T-cell (primary cell): Measurements from ENCODE around the gene CBFA2T2. TPM values are rescaled to one million over a fixed set of nuclear protein-coding genes. Genes with fewer than 3 reads are reported as not detected.

Source experiments
- ATAC-seq, 4 experiments: fragments of 200-7000 bp in 3 of 4; fragments of 150-1000 bp in 1 of 4; cut with Tn5 transposase; replicated peaks in 1 of 4; 1 replicate in 3 of 4; 2 replicates in 1 of 4; pipeline ENCODE4 v1.10.0; 2021; ENCODE audit warnings: moderate library complexity in 3 of 4, mild to moderate bottlenecking in 2 of 4, moderate number of reproducible peaks in 1 of 4
- CTCF ChIA-PET, 2 donors: fragments of 300-600 bp; sonication (Branson Sonifier 250); formaldehyde crosslinking; loops; one replicate each; lab custom pipeline; 2022; ENCODE audit warnings: antibody characterized with exemption in 2 of 2; lab: Charles Lee
- POLR2A ChIA-PET, 2 donors: fragments of 300-600 bp; sonication (Branson Sonifier 250); formaldehyde crosslinking; loops; one replicate each; lab custom pipeline; 2022; ENCODE audit warnings: antibody characterized with exemption in 2 of 2; lab: Charles Lee
- DNase-seq, 35 experiments: peaks; one replicate each; pipeline versions ENCODE4 v3.0.0 to v3.0.0-alpha.2; 2013 to 2023
- H3K27ac ChIP-seq: one replicate; pipeline ENCODE4 v1.5.1; 2013; ENCODE audit warnings: low read length
- H3K27me3 ChIP-seq, 2 experiments: replicated peaks in 1 of 2; 1 replicate in 1 of 2; 2 replicates in 1 of 2; pipeline versions ENCODE4 v1.6.1 to v1.7.0; 2013; ENCODE audit warnings: low read length in 1 of 2, mixed read lengths in 1 of 2; ENCODE audit not compliant: control insufficient read depth in 2 of 2, insufficient read depth in 2 of 2; ENCODE audit errors: extremely low read depth in 1 of 2
- H3K36me3 ChIP-seq, 2 donors: 1 replicate in 1 of 2; 2 replicates in 1 of 2; pipeline versions ENCODE4 v1.6.1 to v1.7.0; 2013; ENCODE audit warnings: low read length in 1 of 2; ENCODE audit not compliant: control insufficient read depth in 2 of 2, insufficient read depth in 1 of 2; ENCODE audit errors: extremely low read depth in 1 of 2
- H3K4me1 ChIP-seq, 2 experiments: 1 replicate in 1 of 2; 2 replicates in 1 of 2; pipeline versions ENCODE4 v1.6.1 to v1.7.0; 2013; ENCODE audit warnings: low read length in 2 of 2, mixed read lengths in 1 of 2; ENCODE audit not compliant: insufficient read depth in 2 of 2, control insufficient read depth in 1 of 2; ENCODE audit errors: extremely low read depth in 1 of 2
- H3K4me3 ChIP-seq, 2 donors: 1 replicate in 1 of 2; 2 replicates in 1 of 2; pipeline versions ENCODE4 v1.5.1 to v1.7.0; 2013; ENCODE audit warnings: mild to moderate bottlenecking in 2 of 2, low read length in 1 of 2, moderate library complexity in 1 of 2; ENCODE audit not compliant: control insufficient read depth in 1 of 2; ENCODE audit errors: extremely low read depth in 1 of 2
- H3K9me3 ChIP-seq: 2 replicates; pipeline ENCODE4 v1.7.0; 2013
- H3K27ac Mint-ChIP-seq, 2 donors: one replicate each; pipeline ENCODE4 v1.8.0; 2020 to 2021; ENCODE audit warnings: mild to moderate bottlenecking in 2 of 2, mixed read lengths in 2 of 2
- H3K27me3 Mint-ChIP-seq, 2 donors: one replicate each; pipeline ENCODE4 v1.8.0; 2021 to 2022; ENCODE audit warnings: mixed read lengths in 2 of 2
- H3K36me3 Mint-ChIP-seq: one replicate; pipeline ENCODE4 v1.8.0; 2021; ENCODE audit warnings: mixed read lengths
- H3K4me1 Mint-ChIP-seq, 3 donors: one replicate each; pipeline ENCODE4 v1.8.0; 2020 to 2022; ENCODE audit warnings: mixed read lengths in 3 of 3, mild to moderate bottlenecking in 1 of 3
- H3K4me3 Mint-ChIP-seq, 3 donors: one replicate each; pipeline ENCODE4 v1.8.0; 2020 to 2022; ENCODE audit warnings: mild to moderate bottlenecking in 3 of 3, mixed read lengths in 3 of 3, moderate library complexity in 3 of 3
- H3K9me3 Mint-ChIP-seq, 3 donors: one replicate each; pipeline ENCODE4 v1.8.0; 2020 to 2022; ENCODE audit warnings: mixed read lengths in 3 of 3
- WGBS: methylation state at CpG from one replicate; pipeline ENCODE4 v1.1.5; 2013; ENCODE audit warnings: missing lambda C conversion rate; ENCODE audit not compliant: insufficient coverage; 5-methylcytosine and 5-hydroxymethylcytosine counted together
- total RNA-seq, 35 experiments: library from RNA in 6 of 35; stranded (reverse) in 6 of 35; fragments of 120-200 nt in 1 of 35; gene quantifications; one replicate each; pipeline versions ENCODE4 v1.2.1 to v1.2.4 and lab custom pipeline; 2013 to 2026

Gene CBFA2T2
- total RNA-seq, 5 donors from 2014 or later (not counting 1 experiment from before 2014, with no cell fraction given), result 25.2 to 34.2 (median 31.0) TPM

DNA sequence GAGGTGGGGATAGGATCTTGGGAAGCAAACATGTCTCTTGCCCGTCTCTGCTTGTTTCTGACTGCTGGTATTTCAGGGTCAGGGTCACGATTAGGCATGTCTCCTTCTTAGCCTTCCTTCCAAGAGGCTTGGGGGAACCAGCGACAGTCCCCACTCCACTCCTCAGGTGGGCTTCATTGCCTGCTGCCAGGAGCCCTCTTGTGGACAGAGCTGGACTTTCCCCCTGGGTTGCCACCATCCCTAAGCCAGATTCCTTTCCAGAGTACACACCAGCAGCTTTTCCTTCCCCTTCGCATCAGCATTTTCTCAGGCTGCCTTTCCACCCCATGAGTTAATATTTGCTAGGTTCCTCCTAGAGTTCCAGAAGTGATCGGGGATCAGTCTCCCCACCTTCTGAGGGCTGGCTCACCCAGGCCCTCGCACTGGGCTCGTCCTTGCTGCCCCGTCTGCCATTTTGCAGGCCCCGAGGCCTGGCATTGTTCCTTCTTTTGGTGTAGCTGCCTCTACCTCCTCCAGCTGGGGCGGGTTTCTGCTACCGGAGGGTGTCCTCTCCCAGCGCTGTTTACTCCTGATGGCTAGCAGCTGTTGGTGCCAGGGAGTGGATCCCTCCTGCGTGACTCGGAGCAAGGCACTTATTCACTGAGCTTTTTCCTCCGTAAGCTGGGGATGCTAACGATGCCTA is 163.5 kb downstream of the CBFA2T2 start:
- Mint-ChIP-seq H3K36me3 (no peaks in the 10 kb centered on the region), H3K9me3 (no peaks in the 10 kb centered on the region), H3K27me3 (peaks cover 0 to 2% of the 10 kb centered on the region in 2 donors), H3K4me1 (peaks cover 4 to 10% (median 6%) of the 10 kb centered on the region in 3 donors), H3K4me3 (no peak overlapping the region), H3K27ac (no peak overlapping the region)
- H3K9me3 ChIP-seq, result no peaks in the 10 kb centered on the region
- no peak overlapping the region for H3K4me3 ChIP-seq
- DNase-seq (peak in 18 of 35 experiments; percentile 13 to 64 (median 30)), ATAC-seq (peak; percentile 56 to 75 (median 63))
- POLR2A ChIA-PET, result no interaction called here
- H3K4me1 ChIP-seq, result peaks cover 0 to 8% of the 10 kb centered on the region in 2 experiments
- CTCF ChIA-PET, result interaction anchor here in 1 of 2 donors (0.6 kb wide), 1 partner anchor 270 kb away, joined by 3 read pairs; no protein-coding TSS in a partner anchor
- H3K36me3 ChIP-seq, result peaks cover 0 to 3% of the 10 kb centered on the region in 2 donors
- 74% methylated on average over 14 of the region's 16 CpGs for WGBS
- H3K27ac ChIP-seq, result no peak overlapping the region
- peaks cover 0 to 8% of the 10 kb centered on the region in 2 experiments for H3K27me3 ChIP-seq

- H3K4me3 ChIP-seq, result no peak overlapping the region
- no peak overlapping the region for H3K27ac ChIP-seq
- Mint-ChIP-seq H3K27ac (no peak overlapping the region), H3K27me3 (peaks cover 0 to 2% of the 10 kb centered on the region in 2 donors), H3K9me3 (no peaks in the 10 kb centered on the region), H3K4me3 (no peak overlapping the region), H3K4me1 (peaks cover 4 to 7% (median 6%) of the 10 kb centered on the region in 3 donors), H3K36me3 (no peaks in the 10 kb centered on the region)
- WGBS, result 89% methylated on average over 5 of the region's 11 CpGs
- H3K9me3 ChIP-seq, result no peaks in the 10 kb centered on the region
- peaks cover 0 to 6% of the 10 kb centered on the region in 2 experiments for H3K4me1 ChIP-seq
- POLR2A ChIA-PET, result no interaction called here
- DNase-seq (no peak), ATAC-seq (no peak)
- H3K27me3 ChIP-seq, result peaks cover 0 to 8% of the 10 kb centered on the region in 2 experiments
- peaks cover 0 to 3% of the 10 kb centered on the region in 2 donors for H3K36me3 ChIP-seq
- CTCF ChIA-PET, result no interaction called here
Observed at GRCh38 chr20:33653900-33654596, 164.2 kb downstream of the CBFA2T2 start.

- Mint-ChIP-seq H3K4me3 (no peak overlapping the region), H3K9me3 (no peaks in the 10 kb centered on the region), H3K4me1 (peaks cover 4% of the 10 kb centered on the region in 3 donors), H3K36me3 (no peaks in the 10 kb centered on the region), H3K27ac (no peak overlapping the region), H3K27me3 (peaks cover 0 to 2% of the 10 kb centered on the region in 2 donors)
- peaks cover 0 to 6% of the 10 kb centered on the region in 2 experiments for H3K4me1 ChIP-seq
- no peak overlapping the region for H3K4me3 ChIP-seq
- ChIA-PET CTCF (no interaction called here), POLR2A (no interaction called here)
- no peak overlapping the region for H3K27ac ChIP-seq
- H3K9me3 ChIP-seq, result no peaks in the 10 kb centered on the region
- no peak for ATAC-seq
- no peak for DNase-seq
- 86% methylated on average over 10 of the region's 14 CpGs for WGBS
- H3K27me3 ChIP-seq, result peaks cover 0 to 8% of the 10 kb centered on the region in 2 experiments
- peaks cover 0 to 8% of the 10 kb centered on the region in 2 donors for H3K36me3 ChIP-seq
Observed at GRCh38 chr20:33654680-33655161, 164.8 kb downstream of the CBFA2T2 start.

DNA sequence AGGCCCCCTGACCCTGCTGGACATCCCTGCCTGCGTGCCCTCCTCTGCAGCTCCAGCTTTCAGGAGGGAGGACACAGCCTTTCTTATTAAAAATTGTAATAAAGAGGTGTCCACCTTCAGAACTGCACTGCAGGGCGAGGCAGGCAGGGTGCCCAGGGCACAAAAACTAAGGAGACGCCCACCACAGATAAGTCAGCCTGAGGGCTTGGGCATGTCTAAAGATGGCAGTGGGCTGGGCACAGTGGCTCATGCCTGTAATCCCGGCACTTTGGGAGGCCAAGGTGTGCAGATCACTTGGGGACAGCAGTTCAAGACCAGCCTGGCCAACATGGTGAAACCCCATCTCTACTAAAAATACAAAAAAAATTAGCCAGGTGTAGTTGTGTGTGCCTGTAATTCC is 165.3 kb downstream of the CBFA2T2 start:
- Mint-ChIP-seq H3K9me3 (no peaks in the 10 kb centered on the region), H3K4me1 (peaks cover 4% of the 10 kb centered on the region in 3 donors), H3K27me3 (peaks cover 0 to 2% of the 10 kb centered on the region in 2 donors), H3K27ac (no peak overlapping the region), H3K4me3 (no peak overlapping the region), H3K36me3 (no peaks in the 10 kb centered on the region)
- POLR2A ChIA-PET, result no interaction called here
- CTCF ChIA-PET, result no interaction called here
- H3K4me1 ChIP-seq, result peaks cover 0 to 6% of the 10 kb centered on the region in 2 experiments
- ATAC-seq (no peak), DNase-seq (no peak)
- 80% methylated on average over 2 of the region's 4 CpGs for WGBS
- H3K27ac ChIP-seq, result no peak overlapping the region
- peaks cover 0 to 8% of the 10 kb centered on the region in 2 experiments for H3K27me3 ChIP-seq
- no peak overlapping the region for H3K4me3 ChIP-seq
- peaks cover 0 to 11% of the 10 kb centered on the region in 2 donors for H3K36me3 ChIP-seq
- H3K9me3 ChIP-seq, result no peaks in the 10 kb centered on the region

DNA sequence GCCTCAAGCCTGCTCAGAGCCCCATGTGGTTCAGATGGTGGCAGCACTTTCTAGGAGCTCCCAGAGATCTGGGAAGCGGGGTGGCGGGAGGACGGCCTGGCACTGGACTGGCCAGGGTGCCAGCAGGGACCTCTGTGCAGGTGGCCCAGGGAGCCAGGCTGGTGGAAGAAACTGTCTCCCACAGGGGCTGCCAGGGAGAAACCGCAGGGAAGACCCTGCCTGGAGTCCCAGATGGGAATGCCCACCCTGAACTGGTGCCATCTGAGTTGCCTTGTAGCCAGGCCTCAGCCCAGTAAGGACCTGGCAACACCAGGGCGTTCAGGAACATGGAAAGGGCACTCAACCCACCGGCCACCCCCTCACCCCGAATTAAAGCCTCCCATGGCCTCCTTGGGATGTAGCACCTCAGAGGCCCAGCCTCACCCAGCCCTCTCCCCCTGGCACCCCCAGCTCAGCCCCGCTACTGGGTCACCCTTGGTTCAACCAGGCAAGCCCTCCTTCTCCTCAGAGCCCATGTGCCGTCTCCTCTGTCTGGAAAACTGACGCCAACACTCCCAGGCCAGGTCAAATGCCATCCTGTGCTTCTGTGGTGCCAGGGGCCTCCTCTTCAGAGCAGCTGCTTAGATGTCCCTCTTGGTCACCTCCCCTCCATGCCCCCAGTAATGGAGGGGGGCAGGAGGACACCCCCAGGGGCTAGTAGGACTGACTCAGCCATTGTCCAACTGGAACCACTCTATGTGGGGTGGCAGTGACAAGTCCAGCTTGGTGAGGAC is 166.3 kb downstream of the CBFA2T2 start:
- Mint-ChIP-seq H3K27ac (no peak overlapping the region), H3K4me3 (no peak overlapping the region), H3K9me3 (no peaks in the 10 kb centered on the region), H3K4me1 (peaks cover 4% of the 10 kb centered on the region in 3 donors), H3K27me3 (peaks cover 0 to 2% of the 10 kb centered on the region in 2 donors), H3K36me3 (no peaks in the 10 kb centered on the region)
- no peak overlapping the region for H3K27ac ChIP-seq
- H3K36me3 ChIP-seq, result peaks cover 0 to 11% of the 10 kb centered on the region in 2 donors
- CTCF ChIA-PET, result no interaction called here
- no peak overlapping the region for H3K4me3 ChIP-seq
- H3K4me1 ChIP-seq, result peaks cover 0 to 6% of the 10 kb centered on the region in 2 experiments
- ATAC-seq (no peak), DNase-seq (no peak)
- peaks cover 0 to 8% of the 10 kb centered on the region in 2 experiments for H3K27me3 ChIP-seq
- POLR2A ChIA-PET, result no interaction called here
- no peaks in the 10 kb centered on the region for H3K9me3 ChIP-seq
- WGBS, result 94% methylated on average over 10 of the region's 10 CpGs
